Measurements from ENCODE around the gene DNASE1.
"Not testable (repeated sequence)": the region's sequence is repeated elsewhere in the genome, so short reads cannot be mapped to it uniquely, and the experiment has no call there.

The DNASE1 gene

DNA sequence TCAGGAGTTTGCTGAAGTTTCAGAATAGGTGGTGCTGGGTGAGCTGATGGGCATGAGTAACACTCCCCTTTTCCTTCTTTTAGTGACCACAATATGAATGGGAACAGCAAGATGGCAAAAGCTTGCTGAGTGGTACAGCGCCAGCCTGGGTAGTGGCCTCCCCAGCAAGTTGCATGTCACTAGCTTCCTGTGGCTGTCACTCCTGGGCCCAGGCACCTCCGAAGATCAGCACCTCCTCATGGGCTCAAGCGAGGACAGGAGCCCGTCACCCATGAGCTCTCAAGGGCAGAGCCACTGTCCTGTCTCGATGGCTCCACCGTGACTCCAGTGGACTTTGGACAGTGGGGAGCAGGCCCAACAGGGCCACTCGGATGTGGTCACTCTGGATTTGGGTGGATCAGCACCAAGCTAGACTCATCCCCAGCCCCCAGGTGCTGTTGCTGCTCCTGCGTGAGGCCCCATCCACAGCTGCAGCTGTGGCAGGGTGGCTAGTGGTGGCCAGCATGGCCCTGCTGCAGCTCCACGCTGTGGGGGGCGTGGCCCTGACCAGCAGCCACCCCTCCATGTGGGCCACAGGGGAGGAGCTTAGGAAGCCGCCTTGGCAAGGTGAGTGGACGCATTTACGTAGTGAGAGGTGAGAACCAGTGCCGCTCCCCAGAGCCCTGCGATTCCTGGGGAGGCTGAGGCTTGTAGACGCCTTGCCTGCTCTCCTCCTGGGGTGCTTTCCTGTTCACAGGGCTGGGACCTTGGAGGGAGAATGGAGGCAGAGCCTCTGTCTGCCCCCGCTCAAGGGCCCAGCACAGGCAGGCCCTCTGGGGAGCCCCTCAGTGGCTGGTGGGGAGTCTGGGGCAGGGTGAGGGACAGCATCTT, 13.6 kb upstream of the DNASE1 start:
- no peak for DNase-seq

DNA sequence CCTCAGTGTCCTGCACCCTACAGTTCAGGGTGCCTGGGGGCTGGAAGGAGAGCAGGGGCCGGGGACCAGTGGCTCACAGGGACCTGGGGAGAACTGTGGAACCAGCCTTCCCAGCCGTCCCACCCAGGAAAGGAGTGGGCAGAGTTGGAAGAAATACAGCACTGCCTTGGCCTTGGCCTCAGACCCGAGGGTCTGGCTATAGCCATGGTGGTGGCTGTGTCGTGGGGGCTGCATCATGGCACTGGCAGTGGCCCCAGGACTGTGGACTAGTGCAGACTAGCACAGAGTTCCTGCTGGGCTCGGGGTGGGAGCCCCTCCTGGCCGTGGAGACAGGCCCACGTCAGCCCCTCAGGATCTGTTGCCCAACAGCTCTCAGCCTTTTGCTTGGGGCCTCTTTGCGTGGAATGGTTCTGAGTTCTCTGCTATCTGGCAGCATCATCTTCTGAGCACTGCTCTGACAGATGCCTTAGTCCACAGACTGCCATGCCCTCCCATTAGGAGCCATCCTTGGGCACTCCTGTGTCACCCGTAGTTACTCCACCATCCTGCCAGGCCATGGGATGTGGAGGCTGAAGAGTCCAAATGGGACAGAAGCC, 12.6 kb upstream of the DNASE1 start:
- no peak for DNase-seq

DNA sequence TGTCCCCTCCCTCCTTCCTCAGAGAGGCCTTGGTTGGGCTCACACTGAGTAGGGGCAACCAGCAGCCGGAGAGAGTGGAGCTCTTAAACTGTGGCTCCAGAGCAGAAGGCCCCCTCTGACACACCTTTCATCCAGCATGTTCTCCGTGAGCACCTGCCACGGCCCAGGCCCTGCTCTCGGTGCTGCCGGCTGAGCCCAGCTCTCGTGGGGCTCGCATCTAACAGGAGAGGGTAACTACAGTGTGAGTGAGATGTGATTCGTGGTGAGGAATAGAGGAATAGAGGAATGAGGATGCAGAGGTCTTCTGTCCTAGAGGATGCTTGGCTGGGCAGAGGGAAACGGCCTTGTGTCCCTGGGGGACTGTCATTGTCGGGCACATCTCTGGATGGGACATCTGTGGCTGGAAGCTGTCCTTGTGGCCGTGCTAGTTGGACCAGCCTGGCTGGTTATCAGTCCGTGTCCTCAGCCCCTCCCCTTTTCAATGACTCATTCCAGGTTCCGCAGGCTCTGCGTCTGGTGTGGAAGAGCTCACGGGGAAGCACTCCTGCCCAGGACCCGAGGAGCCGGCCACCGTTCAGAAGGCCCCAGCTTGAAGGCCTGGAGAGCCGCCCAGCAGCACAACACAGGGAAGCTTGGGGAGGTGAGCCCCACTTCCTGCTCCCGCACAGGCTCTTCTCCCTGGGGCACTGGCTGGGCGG, 11.9 kb upstream of the DNASE1 start:
- no peak for DNase-seq

DNA sequence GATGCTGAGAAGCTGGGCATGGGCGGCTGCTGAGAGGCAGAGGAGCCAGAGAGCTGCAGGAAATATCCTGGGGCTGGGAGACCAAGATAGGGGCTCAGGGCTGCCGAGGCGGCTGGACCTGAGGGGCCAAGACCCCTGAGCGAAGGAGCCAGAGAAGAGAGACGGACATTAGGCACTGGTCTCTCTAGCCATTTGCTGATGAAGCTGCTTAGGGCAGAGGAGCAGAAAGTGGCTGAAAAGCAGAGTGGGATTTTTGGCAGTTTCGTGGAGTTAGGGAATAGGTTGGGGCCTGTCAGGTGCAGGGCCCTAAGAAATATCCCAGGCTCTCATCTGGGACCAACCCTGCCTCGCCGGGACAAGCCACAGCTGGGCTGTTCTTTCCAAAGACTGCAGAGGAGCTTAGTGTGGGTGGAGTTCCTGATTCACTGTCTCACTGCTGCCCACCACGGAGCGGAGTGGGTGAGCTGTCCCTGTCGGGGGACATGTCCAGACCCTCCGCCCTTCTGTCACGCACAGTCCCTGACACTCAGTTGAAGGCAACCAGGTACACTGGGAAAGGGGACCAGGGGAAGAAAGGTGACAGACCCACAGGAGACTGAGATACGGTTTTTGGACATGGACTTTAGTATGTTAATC, 11.3 kb upstream of the DNASE1 start:
- DNase-seq = no peak

DNA sequence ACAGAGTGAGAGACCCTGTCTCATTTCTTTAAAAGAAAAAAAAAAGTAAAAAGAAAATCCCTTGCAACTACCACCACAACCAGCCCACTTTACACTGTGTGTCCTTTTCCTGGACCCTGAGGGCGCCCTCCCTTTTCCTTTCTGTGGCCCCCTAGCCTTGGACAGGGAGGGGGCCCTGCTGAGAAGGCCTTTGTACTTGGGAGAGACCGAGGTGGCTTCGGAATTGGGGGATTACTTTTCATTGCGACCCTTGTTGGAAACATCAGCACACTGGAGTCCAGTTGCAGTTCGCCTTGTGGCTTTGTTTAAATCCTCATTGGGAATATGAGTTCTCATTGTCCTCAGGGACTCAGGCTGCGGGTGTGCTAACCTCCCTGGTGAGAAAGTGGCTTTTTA, 9.4 kb upstream of the DNASE1 start:
- DNase-seq = peak; percentile 69

- peak; percentile 72 for DNase-seq
Observed at GRCh38 chr16:3645504-3646347, 8.8 kb upstream of the DNASE1 start.

DNA sequence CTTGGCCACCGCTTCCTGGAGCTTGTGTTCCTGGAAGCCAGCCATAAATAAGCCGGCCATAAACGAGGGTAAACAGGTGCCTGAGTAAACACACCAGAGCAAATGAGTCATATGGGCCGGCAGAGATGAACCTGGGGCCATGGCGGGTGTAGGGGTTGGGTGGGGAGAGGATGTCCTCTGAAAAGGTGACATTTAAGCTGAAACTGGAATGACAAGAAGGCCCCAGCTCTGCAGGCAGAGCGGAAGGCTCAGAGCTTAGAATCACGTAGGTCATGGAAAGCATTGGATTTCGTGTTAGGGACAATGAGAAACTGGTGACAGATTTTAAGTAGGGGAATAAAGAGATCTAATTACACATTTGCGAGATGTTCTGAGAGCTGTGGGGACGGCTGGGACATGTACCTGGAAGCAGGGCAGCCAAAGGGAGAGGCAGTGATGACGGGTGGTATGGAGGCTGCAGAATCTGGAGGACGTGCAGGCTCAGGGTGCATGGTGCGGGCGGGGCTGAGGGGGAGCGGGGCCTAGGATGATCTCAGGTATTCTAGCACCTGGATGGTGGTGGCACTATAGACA, 8.1 kb upstream of the DNASE1 start:
- DNase-seq = no peak

- no peak for DNase-seq
Observed at GRCh38 chr16:3650631-3651265, 3.7 kb upstream of the DNASE1 start.

- no peak for DNase-seq
Observed at GRCh38 chr16:3651461-3652372, 2.8 kb upstream of the DNASE1 start.

DNA sequence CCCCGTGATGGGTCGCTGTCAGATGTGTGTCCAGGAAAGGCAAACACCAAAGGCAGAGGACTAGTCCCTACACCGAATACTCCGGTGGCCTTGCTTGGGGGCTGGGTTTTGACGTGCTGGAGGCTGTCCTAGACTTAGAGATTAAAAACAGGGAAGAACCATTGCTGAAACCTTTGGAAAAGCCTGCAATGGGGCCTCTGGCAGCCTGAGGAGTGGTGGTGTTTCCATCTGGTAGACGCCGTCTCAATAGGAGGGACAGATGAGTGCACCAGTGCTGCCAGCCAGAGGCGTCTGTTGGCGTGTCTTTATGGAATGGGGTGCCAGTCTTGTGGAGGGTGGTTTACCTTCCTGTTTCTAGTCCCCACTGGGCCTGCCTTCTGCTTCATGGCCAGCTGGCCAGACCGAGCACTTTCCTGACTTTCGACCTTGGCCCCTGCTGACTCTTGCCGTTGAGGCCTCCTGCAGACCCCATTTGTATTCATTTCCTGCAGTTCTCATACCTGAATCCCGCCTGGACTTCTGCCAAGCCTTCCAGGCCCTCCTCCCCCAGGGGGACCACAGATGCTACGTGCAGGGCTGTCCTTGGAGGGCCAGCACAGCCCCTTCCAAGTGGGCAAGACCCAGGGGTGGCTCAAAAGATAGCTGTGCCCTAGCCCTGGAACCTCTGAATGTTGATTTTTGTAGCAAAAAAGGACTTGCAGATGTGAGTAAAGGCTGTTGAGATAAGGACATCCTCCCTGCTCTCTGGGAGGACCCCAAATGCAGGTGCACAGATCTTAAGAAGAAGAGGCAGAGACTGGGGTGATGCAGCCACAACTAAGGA, 1.9 kb upstream of the DNASE1 start:
- no peak for DNase-seq

GRCh38 chr16:3655030-3655395, 522 bp downstream of the DNASE1 start:
- DNase-seq = no peak

- no peak for DNase-seq
Observed at GRCh38 chr16:3655396-3656159, 1.1 kb downstream of the DNASE1 start.

DNA sequence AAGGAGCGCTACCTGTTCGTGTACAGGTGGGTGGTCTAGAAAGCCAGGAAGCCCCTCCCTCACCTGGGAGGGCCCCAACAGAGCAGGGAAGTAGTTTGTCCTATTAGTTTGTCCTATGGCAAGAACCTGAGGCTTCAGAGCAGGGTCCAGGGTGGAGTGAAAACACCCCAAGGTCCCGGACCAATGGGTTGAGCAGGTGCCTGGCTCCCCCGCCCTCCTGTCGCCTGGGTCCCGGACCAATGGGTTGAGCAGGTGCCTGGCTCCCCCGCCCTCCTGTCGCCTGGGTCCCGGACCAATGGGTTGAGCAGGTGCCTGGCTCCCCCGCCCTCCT, 1.6 kb downstream of the DNASE1 start:
- DNase-seq = not testable (repeated sequence)

- DNase-seq = no peak
Observed at GRCh38 chr16:3656491-3657468, 2.3 kb downstream of the DNASE1 start.

DNA sequence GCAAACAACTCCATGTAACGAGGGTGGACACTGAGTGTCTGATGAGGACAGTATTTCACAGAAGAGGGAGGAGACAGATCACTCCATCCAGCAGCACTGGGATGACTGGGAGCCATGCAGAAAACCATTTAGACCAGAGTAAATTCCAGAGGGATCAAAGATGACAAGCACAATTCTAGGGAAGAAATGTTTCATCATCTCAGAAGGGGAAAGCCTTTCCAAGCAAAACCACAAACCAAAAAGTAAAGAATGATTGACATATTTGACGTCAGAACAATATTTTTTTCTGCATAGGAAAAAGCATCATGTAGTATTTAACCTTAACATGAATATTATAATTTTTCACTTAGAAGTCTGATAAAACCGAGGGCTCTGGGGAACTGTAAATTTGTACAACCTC, 4.8 kb downstream of the DNASE1 start:
- no peak for DNase-seq

- no peak for DNase-seq
Observed at GRCh38 chr16:3661311-3661710, 6.8 kb downstream of the DNASE1 start.

DNA sequence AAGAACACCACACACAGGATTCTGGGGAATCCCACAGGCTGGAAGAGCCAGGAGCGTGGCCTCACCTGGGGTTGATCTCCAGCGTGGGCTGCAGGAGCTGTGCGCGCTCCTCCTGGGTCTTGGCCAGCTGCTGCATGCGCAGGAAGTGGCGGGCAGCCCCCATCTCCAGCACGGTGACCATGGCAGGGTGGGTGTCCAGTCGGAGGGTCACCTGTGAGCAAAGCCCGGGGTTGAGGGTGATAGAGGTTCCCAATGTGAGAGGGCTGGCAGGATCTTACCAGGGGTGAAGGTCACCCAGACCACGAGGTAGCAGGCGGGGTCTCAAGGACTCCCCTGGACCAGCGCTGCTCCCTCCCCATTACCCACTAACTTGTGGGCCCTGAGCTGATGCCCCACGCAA, 7.4 kb downstream of the DNASE1 start:
- DNase-seq = no peak
